Epithelial cell of prostate (primary cell): Measurements from ENCODE around the gene PRKCB.
A peak's percentile ranks its signal among the peaks of the same experiment; 100 is the strongest.

Source experiments
- DNase-seq: peaks from one replicate; pipeline ENCODE4 v3.0.0-alpha.2; 2011; ENCODE audit warnings: low read depth, low spot score
- H3K27ac ChIP-seq: fragments of 450-650 bp; 2 replicates; pipeline ENCODE4 v1.5.1; 2017; ENCODE audit warnings: mild to moderate bottlenecking

Gene PRKCB

GRCh38 chr16:23835390-23836077 lies at the start of gene PRKCB:
PRKCB (plus strand) TSS chr16:23835983.
- peak; percentile 22 for DNase-seq
- no peak within 1 kb of the TSS for H3K27ac ChIP-seq

DNA sequence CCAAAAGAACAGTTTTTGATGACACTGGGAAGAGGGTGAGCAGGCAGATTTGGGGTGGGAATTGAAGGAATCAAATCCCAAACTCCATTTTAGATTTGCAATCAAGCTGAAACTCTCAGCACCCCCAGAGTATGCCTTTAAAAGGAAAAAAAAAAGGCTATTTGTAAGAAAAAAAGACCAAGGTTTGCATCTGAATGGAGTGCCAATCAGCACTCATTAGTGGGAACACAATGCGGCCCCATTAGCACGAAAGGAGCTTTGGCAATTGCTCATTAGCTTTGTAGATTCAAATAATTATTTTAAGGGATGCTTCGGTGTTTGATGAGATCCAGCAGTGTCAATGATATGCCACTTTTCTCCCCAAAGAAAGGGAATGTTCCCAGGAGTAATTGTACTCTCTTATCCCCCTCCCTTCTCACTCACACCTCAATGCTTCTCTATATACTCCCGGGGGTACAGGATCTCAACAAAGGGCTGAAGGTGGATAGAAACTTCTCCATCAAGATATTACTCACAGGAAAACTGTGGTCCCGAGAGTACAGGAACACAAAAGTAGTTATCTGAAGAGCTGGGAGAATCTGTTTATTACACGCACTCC lies 48.7 kb upstream of the PRKCB start:
- H3K27ac ChIP-seq, result no peak overlapping the region
- DNase-seq, result no peak

DNA sequence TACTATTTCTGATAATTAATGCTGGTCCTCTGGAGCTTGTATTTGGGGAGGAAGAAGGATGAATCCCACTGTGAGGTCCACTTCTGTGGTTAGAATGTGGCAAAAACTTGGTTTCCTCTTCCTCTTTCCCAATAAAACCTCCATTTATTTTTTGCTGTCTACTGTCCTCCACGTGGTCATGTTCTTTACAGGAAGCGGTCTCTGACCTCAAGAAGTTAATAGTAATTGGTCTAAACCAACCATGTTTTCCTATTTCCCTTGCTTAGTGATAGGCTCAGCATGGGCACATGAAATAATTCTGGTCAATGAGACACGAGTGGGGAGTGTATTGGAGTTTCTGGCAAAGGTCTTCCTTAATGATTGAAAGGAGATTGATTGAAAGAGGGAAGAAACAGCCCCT lies 47.1 kb upstream of the PRKCB start:
- DNase-seq, result no peak
- no peak overlapping the region for H3K27ac ChIP-seq

GRCh38 chr16:23795378-23795777 lies 40.4 kb upstream of the PRKCB start:
- DNase-seq, result no peak

GRCh38 chr16:23796941-23797340 lies 38.8 kb upstream of the PRKCB start:
- no peak overlapping the region for H3K27ac ChIP-seq
- no peak for DNase-seq

More at GRCh38 chr16:23795378-23795777, 40.4 kb upstream of the PRKCB start:
- H3K27ac ChIP-seq, result no peak overlapping the region

- no peak overlapping the region for H3K27ac ChIP-seq
- no peak for DNase-seq
These were observed 34.4 kb upstream of the PRKCB start for GRCh38 chr16:23801378-23801777.

GRCh38 chr16:23802776-23803175 lies 33.0 kb upstream of the PRKCB start:
- no peak overlapping the region for H3K27ac ChIP-seq
- no peak for DNase-seq

- no peak for DNase-seq
- no peak overlapping the region for H3K27ac ChIP-seq
These were observed 32.1 kb upstream of the PRKCB start for GRCh38 chr16:23803591-23804123.

DNA sequence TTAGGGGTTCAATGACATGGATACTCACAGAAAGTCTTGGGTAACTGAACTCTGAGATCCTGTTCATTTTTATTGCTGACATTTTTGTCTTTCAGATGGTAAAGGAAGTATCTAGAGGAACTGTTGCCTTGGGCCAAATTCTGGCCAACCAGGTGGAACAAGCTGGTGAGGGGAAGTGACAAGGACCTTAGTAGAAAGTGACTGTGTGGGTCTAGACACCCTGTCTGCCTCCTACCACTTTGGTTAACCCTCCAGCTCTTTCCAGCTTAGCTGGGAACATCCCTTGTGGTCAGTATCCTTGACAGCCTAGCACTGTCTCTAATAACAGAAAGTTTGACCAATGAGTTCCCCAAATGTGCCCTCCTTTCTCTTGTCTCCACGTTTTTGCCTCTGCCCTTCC lies 28.8 kb upstream of the PRKCB start:
- no peak for DNase-seq
- no peak overlapping the region for H3K27ac ChIP-seq

DNA sequence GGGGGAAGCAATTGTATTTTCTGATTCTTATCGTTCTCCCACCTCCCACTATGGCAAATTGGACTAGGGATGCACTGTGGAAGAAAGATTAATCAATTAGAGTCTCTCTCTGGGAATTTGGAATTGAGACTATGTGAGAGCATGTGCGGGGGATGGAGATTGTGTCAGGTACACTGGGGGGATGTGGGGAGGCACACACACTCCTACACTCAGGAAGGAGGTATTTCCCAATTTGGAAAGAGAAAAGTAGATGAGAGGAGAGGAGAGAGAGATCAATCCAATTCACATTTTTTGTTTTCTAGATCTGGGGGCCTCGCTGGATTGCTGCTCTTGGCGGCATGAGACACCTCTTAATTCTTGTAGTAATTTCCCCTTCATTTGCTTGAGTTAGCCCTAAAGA lies 14.3 kb upstream of the PRKCB start:
- no peak overlapping the region for H3K27ac ChIP-seq
- no peak for DNase-seq

DNA sequence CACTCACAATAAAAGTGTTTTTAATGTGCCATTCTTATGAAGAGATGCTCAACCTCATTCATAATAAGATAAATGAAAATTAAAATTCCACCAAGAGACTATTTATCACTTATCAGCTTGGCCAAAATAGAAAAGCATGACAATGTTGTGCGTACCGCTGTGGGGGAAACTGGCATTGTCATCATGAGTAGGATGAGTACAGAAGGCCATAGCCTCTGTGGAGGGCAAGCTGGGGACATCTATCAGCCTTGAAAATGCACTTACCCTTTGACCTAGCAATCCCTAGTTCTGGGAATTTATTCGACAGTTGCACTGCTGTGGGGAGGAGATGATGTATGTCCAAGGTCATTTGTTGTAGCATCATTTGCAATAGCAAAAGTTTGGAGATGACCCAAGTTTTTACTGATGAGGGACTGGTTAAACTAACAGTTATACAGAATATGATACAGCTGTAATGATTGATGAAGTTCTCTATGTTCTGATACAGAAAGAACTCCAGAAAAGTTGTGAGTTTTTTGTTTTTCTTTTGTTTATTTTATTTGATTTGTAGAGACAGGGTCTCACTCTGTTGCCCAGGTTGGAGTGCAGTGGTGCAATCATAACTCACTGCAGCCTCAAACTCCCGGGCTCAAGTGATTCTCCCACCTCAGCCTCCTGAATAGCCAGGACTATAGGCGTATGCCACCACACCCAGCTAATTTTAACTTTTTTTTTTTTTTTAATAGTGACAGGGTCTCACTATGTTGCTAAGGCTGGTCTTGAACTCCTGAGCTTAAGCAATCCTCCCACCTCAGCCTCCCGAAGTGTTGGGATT lies 13.7 kb upstream of the PRKCB start:
- no peak for DNase-seq

DNA sequence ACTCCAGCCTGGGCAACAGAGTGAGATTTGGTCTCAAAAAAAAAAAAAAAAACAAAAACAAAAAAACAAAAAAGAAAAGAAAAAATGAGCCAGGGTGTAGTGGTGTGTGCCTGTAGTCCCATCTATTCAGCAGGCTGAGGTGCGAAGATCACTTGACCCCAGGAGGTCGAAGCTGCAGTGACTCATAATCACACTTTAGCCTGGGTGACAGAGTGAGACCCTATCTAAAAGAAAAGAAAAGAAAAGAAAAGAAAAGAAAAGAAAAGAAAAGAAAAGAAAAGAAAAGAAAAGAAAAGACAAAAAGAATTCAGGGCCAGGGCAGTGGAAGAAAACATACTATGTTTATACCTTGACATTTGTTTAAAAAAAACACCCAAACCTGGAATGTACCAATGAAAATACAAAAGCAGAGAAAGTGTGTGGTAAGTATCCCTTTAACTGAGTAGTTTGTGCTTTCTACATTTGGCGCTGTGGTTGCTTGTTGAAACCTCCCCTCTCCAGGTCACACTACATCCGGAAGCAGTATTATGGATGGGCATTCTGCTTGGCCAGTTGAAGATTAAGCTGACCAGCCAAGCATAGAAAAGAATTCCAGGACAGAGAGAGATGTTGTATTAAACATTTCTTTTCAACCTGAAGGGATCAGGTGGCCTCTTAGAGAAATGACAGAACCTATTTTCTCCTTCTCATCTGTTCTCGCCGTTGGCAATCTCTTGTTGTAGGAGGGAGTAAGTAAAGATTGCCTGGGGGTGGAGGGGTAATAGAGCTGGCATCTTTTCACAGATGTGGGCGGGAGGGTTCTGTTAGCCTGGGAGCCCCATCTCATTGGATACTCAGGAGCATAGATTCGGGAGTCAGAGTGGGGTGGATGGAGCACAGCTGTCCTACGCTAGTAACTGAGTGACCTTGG lies 12.1 kb upstream of the PRKCB start:
- H3K27ac ChIP-seq, result no peak overlapping the region
- no peak for DNase-seq

More for the DNA sequence above, 13.7 kb upstream of the PRKCB start:
- H3K27ac ChIP-seq, result no peak overlapping the region

DNA sequence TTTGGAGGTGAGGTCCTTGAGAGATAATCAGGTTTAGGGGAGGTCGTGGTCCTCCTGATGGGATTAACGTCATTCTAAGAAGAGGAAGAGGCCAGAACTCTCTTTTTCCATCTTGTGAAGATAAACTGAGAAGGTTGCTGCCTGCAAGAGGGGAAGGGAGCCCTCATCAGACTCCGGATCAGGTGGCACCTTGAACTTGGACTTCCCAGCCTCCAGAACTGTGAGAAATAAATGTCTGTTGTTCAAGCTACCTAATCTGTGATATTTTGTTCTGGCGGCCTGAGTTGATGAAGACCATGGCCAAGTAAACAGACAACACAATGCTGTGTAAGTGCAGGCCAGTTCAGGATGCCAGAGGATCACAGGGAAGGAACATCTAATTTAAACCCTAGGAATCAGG lies 10.9 kb upstream of the PRKCB start:
- H3K27ac ChIP-seq, result no peak overlapping the region
- no peak for DNase-seq

- DNase-seq, result no peak
- H3K27ac ChIP-seq, result no peak overlapping the region
These were observed 9.2 kb upstream of the PRKCB start for GRCh38 chr16:23826528-23827045.

DNA sequence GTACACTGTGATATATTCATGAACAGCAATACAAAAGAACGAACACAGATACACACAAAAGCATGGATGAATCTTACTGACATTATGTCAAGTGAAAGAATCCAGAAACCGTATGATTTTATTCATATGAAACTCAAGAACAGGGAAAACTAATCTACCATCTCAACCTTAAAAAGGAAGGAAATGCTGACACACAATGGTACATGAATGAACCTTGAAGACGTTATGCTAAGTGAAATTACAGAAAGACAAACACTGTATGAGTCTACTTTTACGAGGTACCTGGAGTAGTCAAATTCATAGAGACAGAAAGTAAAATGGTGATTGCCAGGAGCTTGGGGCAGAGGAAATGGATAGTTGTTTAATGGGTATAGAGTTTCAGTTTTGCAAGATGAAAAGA lies 8.7 kb upstream of the PRKCB start:
- DNase-seq, result no peak

DNA sequence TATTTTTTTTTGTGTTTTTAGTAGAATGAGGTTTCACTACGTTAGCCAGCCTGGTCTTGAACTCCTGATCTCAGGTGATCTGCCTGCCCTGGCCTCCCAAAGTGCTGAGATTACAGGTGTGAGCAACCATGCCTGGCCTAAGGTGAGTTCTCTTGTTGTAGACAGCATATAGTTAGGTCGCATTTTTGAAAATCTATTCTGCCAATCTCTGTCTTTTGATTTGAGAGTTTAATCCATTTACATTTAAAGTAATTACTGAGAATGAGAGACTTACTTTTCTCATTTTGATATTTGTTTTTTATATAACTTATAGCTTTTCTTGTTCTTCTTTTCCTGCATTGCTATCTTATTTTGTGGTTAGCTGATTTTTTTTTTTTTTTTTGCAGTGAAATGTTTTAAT lies 6.3 kb upstream of the PRKCB start:
- DNase-seq, result no peak
- no peak overlapping the region for H3K27ac ChIP-seq

More for the DNA sequence above, 8.7 kb upstream of the PRKCB start:
- no peak overlapping the region for H3K27ac ChIP-seq

DNA sequence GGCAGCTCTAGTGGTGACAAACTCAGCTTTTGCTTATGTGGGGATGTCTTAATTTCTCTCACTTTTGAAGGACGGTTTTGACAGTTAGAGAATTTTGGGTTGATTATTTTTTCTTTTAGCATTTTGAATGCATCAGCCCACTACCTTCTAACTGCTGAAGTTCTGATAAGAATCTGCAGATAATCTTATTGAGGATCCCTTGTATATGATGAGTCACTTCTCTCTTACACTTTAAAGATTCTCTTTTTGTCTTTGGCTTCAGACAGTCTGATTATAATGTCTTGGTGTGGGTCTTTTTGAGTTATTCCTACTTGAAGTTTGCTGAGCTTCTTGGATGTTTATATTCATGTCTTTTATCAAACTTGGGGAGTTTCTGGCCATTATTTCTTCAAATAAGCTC lies 5.5 kb upstream of the PRKCB start:
- H3K27ac ChIP-seq, result no peak overlapping the region
- no peak for DNase-seq

GRCh38 chr16:23832882-23833281 lies 2.9 kb upstream of the PRKCB start:
- H3K27ac ChIP-seq, result no peak overlapping the region

DNA sequence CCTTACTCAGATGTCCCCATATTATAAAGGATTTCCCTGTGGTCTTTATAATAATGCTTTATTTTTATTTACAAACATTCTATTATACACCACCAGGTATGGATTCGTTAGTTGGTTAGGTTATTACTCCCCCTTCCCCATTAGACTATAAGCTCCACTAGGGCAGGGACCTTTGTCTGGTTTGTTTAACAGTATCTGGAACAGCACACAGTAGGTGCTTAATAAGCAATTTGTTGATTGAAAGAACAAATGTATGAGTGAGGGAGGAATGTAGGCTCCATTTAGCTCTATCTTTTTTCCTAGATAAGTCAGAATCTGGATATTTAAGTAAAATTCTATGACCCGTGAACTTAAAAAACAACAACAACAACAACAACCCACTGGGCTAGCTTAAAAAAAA lies 2.3 kb upstream of the PRKCB start:
- no peak overlapping the region for H3K27ac ChIP-seq
- no peak for DNase-seq

More at GRCh38 chr16:23832882-23833281, 2.9 kb upstream of the PRKCB start:
- no peak for DNase-seq
